SK-MEL-5 (cell line): ENCODE measurements around the gene NRXN3. TPM values are rescaled to one million over a fixed set of nuclear protein-coding genes. Genes with fewer than 3 reads are reported as not detected.

Source experiments
- DNase-seq: peaks from one replicate; pipeline ENCODE4 v3.0.0-alpha.2; 2016; ENCODE audit warnings: low read depth, low spot score
- in situ Hi-C: cut with HindIII; loops from 2 replicates; pipeline ENCODE4 v1.10.0; 2016; ENCODE audit warnings: low sequenced_read_pairs, high pct_unique_total_duplicates, low pct_unique_long_range_greater_than_20kb
- total RNA-seq: library from RNA; depleted of rRNA; stranded (reverse); fragments of >200 nt; shearing (Covaris generic); gene quantifications from 2 replicates; pipeline ENCODE4 v1.2.3, GENCODE V29; 2014

Gene NRXN3
- total RNA-seq, 1 experiment from 2014 or later: 0.03 TPM

DNA sequence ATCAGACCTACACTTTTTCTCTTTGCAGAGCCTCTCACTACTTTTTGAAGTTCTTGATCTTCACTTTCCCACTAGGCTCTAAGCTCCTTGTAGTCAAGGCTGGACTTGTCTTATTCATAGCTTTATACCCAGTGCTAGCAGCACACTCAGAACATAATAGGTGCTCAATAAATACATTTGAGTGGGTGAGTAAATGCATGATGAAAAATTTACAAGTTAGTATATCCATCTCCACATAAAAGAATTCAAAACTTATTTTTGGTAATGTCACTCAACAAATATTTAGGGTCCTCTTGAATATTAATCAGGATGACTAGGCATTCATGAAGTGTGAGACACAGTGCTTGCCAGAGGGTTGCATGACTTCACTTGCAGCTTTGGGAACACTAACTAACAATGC, 52.6 kb downstream of the NRXN3 start:
- in situ Hi-C loops: no loop called here
- DNase-seq: no peak

- in situ Hi-C loops: no loop called here
- DNase-seq: peak; percentile 67
These were observed 57.3 kb downstream of the NRXN3 start for GRCh38 chr14:78227248-78228077.

DNA sequence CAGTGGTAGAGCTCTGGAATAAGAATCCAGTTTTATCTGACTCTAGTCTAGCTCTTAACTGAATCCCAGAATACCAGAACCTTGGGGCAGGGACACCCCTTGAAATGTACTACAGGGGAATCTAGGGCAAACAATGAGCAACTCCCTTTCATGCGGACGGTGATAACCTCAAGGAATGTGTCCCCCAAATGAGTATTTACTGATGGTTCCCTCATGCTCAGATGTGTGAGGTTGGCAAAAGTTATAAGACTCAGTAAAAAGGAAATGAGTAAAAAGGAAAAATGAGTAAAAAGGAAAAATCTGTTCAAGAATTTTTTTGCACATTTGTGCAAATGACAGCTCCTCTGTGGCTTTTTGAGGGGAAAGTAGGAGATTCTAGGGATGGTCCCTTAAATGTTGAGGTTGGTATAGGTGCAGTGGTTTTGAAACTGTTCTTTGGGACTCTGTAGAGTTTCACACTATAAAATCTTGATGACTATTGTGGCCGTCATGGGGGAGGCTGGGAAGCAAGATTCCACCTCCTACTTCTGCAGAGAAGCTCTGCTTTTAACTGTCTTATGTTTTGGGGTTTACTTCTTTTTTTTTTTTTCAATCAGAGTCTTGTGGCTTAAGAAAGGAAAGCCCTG, 58.6 kb downstream of the NRXN3 start:
- no peak for DNase-seq
- in situ Hi-C loops: no loop called here

GRCh38 chr14:78232231-78233000, 62.2 kb downstream of the NRXN3 start:
- no peak for DNase-seq
- in situ Hi-C loops: no loop called here

- in situ Hi-C loops: no loop called here
- DNase-seq: no peak
These were observed 68.0 kb downstream of the NRXN3 start for GRCh38 chr14:78238141-78238540.

DNA sequence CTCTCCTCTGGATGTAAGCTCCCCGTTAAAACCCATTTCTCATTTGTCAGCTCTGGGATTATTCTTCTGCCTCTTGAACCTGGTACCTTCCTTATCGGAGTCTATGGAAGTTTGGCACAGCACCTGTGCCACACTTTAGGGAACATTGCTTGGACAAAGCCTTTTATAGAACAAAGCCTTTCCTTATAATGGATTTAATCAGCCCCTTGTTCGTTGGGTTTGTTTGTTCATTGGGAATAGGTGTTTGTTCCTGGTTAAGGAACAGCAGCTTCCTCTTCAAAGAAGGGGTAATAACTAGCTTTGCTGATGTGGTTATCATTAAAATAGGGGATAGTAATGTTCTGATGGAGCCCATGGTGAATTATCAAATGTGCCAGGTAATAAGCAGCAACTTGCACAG, 70.4 kb downstream of the NRXN3 start:
- in situ Hi-C loops: no loop called here
- DNase-seq: no peak

- in situ Hi-C loops: no loop called here
- DNase-seq: no peak
These were observed 71.9 kb downstream of the NRXN3 start for GRCh38 chr14:78242086-78242485.

DNA sequence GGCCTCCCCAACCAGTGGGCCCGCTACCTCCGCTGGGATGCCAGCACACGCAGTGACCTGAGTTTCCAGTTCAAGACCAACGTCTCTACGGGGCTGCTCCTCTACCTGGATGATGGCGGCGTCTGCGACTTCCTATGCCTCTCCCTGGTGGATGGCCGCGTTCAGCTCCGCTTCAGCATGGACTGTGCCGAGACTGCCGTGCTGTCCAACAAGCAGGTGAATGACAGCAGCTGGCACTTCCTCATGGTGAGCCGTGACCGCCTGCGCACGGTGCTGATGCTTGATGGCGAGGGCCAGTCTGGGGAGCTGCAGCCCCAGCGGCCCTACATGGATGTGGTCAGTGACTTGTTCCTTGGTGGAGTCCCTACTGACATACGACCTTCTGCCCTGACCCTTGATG, 73.0 kb downstream of the NRXN3 start:
- in situ Hi-C loops: no loop called here
- DNase-seq: no peak

- DNase-seq: no peak
- in situ Hi-C loops: no loop called here
These were observed 75.1 kb downstream of the NRXN3 start for GRCh38 chr14:78245238-78245637.

GRCh38 chr14:78248501-78249090, 78.4 kb downstream of the NRXN3 start:
- DNase-seq: no peak
- in situ Hi-C loops: no loop called here

DNA sequence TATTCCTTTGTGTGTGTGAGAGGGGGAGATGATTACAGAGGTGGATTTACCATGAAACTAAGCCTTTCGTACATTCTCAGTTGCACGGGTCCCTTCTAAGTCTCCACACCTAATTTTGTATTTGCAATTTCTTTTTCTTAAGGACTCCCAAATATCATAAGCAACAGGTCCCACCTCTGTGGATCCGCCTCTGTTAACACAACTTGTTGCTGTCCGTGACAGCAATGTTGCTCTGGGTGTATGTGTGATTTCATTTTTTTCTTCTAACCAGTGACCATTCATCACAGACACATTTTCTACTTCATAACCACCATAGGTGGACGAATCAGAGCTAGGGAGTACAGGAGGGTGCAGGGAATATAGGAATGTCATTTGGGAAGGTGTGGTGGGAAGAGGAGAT, 81.1 kb downstream of the NRXN3 start:
- in situ Hi-C loops: no loop called here
- no peak for DNase-seq

GRCh38 chr14:78253986-78254385, 83.8 kb downstream of the NRXN3 start:
- DNase-seq: no peak
- in situ Hi-C loops: no loop called here

DNA sequence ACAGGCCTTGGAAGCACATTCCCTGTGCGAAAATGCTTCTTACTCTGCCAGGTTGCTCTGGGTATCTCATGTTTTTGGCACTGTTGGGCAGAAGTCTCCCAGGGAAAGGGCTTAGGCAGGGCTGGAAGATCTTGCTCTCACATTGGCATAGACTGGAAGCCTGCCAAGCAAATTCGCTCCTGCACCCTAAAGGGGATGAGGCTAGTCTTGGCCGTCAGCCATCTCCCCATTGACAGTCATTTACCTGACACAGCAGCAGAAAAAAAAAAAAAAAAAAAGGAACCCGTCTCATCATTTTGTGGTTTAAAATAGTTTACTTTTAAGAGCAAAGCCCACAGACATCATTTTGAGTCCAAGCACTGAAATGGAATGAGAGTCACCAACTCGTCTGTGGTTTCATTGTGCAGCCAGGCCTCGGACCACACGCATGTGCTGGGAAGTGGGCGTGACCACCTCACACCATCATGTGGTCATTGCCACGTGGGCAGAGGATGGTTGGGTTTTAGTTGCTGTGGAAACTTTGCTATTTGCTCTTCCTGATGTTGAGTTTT, 84.8 kb downstream of the NRXN3 start:
- DNase-seq: peak; percentile 40
- in situ Hi-C loops: no loop called here

DNA sequence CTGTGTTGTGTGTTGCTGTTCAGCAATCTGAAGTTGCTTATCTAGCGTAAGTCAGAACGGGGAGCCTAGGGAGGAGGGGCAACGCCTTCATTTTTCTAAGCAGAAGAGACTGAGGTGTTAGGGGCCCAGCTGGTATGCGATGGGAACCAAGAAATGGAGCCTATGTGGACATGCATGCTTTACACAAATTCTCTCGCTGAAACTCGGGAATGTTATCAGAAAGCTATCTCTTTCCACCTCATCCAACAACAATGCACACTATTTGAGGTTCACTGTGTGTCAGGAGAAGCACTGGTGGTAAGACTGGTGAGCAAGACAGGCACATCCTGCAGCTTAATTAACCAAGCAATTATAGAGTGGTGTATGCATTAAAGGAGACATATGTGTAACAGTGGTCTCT, 89.7 kb downstream of the NRXN3 start:
- no peak for DNase-seq
- in situ Hi-C loops: no loop called here

DNA sequence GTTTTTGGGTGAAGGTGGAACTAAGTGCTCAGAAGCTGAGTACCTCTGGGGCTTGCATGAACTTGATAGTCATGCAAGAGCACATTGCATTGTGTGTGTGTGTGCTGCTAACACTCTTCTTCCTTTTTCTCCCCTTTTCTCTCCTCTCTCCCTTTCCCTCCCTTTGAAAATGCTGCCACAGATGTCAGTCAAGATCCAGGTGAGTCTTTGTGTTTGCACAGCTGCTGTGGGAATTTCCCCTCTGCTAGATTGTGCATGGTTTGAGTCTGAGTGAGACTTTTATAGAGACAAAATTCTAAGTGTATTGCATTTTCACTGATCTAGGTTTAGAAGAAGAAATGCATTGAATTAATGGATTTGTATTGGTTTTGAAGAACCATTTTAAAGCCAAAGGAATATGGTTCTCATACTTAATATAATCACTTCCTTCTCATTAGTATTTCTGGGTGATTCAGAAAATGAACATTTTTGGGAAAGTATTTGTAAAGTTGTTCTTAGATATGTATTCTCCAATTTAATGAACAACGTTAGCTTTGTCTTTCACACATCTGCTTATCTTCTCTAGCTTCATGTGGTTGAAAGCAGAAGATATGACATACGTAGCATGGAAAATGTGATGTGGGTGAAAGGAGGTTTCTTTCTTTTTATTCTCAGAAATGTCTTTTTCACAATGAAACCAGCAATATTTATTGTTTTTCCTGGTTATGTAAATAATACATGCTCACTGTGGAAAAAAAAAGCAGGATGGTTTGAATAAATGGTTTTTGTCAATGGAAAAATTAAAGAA, 108.5 kb downstream of the NRXN3 start:
- in situ Hi-C loops: no loop called here
- DNase-seq: no peak

DNA sequence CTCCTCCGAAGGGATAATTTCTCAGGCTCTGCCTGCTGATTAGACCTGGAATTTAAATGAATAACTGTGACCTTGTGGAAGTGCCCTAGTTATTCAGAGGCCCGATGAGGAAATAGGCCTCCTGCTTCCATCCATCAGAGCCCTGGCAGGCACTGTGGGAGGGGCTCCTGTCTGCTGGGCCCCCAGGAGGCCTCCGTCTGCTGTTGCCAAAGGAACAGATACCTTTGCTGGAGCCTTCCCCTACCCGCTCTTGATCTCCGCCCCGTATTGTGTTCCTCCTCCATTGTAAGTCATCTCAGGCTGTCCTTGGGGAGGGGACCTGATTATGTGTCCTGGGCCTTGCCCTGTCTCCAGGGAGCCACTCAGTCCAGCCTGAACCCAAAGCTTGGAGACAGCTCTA, 112.3 kb downstream of the NRXN3 start:
- DNase-seq: no peak
- in situ Hi-C loops: no loop called here

DNA sequence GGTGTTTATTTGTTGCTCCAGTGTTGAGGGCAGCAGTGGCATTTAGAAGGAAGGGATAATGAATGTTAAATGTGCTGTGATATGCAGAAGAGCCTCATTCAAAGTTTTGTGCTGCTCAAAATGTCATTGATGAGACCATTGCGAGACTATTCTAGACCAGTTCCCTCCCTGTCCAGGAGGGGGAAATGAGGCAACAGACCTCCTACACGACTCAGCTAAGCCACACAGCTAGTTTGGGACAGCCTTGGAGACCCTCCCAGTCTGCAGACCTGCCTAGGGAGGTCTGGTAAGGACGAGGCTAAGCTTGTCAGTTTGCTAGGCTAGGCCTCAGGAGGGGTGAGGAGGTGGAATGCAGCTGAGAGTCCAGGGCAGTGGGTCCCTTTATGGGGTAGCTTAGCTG, 116.0 kb downstream of the NRXN3 start:
- no peak for DNase-seq
- in situ Hi-C loops: no loop called here
